PC-3 (cell line): ENCODE data around the gene OR11L1. TPM values are rescaled to one million over a fixed set of nuclear protein-coding genes. Genes with fewer than 3 reads are reported as not detected.

ENCODE experiments used
- ATAC-seq: fragments of 200-7000 bp; cut with Tn5 transposase; 2 replicates; pipeline ENCODE4 v1.9.1; 2020; ENCODE audit warnings: mild to moderate bottlenecking, moderate library complexity
- BruUV-seq: library from RNA; stranded (reverse); fragments of 400-500 nt; replicated peaks from 2 replicates; lab custom pipeline; 2021; lab: Mats Ljungman, UMichigan
- CTCF ChIA-PET: fragments of 300-600 bp; sonication (Branson Sonifier 250); formaldehyde crosslinking; loops from one replicate; lab custom pipeline; 2022; ENCODE audit warnings: antibody characterized with exemption; lab: Charles Lee
- POLR2A ChIA-PET: fragments of 300-600 bp; sonication (Branson Sonifier 250); formaldehyde crosslinking; loops from one replicate; lab custom pipeline; 2022; ENCODE audit warnings: antibody characterized with exemption; ENCODE audit not compliant: unreplicated experiment; lab: Charles Lee
- DNase-seq: peaks from one replicate; pipeline ENCODE4 v3.0.0-alpha.2; 2015
- H2AFZ ChIP-seq: fragments of 300-600 bp; sonication (generic); 2 replicates; pipeline ENCODE4 v1.6.0; 2016; ENCODE audit warnings: antibody characterized with exemption, low read length
- H3F3A ChIP-seq: fragments of 300-600 bp; sonication (generic); one replicate; pipeline ENCODE4 v1.6.0; 2017; ENCODE audit warnings: antibody characterized with exemption, low read length, control low read depth, mild to moderate bottlenecking; ENCODE audit not compliant: unreplicated experiment
- H3K27ac ChIP-seq: fragments of 300-600 bp; sonication (generic); 2 replicates; pipeline ENCODE4 v1.5.1; 2016; ENCODE audit warnings: mild to moderate bottlenecking, low read length
- H3K27me3 ChIP-seq: fragments of 300-600 bp; sonication (generic); 2 replicates; pipeline ENCODE4 v1.6.1; 2016; ENCODE audit warnings: low read length, mixed read lengths
- H3K36me3 ChIP-seq: fragments of 300-600 bp; sonication (generic); 2 replicates; pipeline ENCODE4 v1.6.1; 2016; ENCODE audit warnings: low read depth, mixed run types, low read length, mixed read lengths
- H3K4me1 ChIP-seq: fragments of 300-600 bp; sonication (generic); 2 replicates; pipeline ENCODE4 v1.5.1; 2016; ENCODE audit warnings: low read length; ENCODE audit not compliant: insufficient read depth
- H3K4me2 ChIP-seq: fragments of 300-600 bp; sonication (generic); 2 replicates; pipeline ENCODE4 v1.6.0; 2016; ENCODE audit warnings: low read length
- H3K4me3 ChIP-seq: fragments of 300-600 bp; sonication (generic); 2 replicates; pipeline ENCODE4 v1.5.1; 2016; ENCODE audit warnings: mild to moderate bottlenecking, low read length, mixed read lengths
- H3K79me2 ChIP-seq: fragments of 300-600 bp; sonication (generic); 2 replicates; pipeline ENCODE4 v1.6.1; 2017; ENCODE audit warnings: low read length, mixed read lengths
- H3K9ac ChIP-seq: fragments of 300-600 bp; sonication (generic); 2 replicates; pipeline ENCODE4 v1.6.0; 2016; ENCODE audit warnings: mild to moderate bottlenecking, low read length
- H3K9me2 ChIP-seq: fragments of 300-600 bp; sonication (generic); replicated peaks from 2 replicates; pipeline ENCODE4 v1.6.1; 2016; ENCODE audit warnings: mixed run types, low read length, mixed read lengths
- H3K9me3 ChIP-seq: fragments of 300-600 bp; sonication (generic); 2 replicates; pipeline ENCODE4 v1.6.1; 2016; ENCODE audit warnings: low read length, mixed read lengths
- H4K20me1 ChIP-seq: fragments of 300-600 bp; sonication (generic); 2 replicates; pipeline ENCODE4 v1.6.1; 2016; ENCODE audit warnings: low read length, mixed read lengths
- CTCF ChIP-seq: fragments of 300-600 bp; sonication (generic); conservative IDR thresholded peaks from 2 replicates; pipeline ENCODE4 v1.5.1; 2017; ENCODE audit warnings: antibody characterized with exemption, low read depth, mild to moderate bottlenecking, low read length
- EZH2 ChIP-seq: fragments of 300-600 bp; sonication (generic); IDR thresholded peaks from one replicate; pipeline ENCODE4 v1.6.1; 2017; ENCODE audit warnings: antibody characterized with exemption, mild to moderate bottlenecking, low read length; ENCODE audit not compliant: unreplicated experiment
- EZH2phosphoT487 ChIP-seq: fragments of 300-600 bp; sonication (generic); IDR thresholded peaks from 2 replicates; pipeline ENCODE4 v1.6.1; 2018; ENCODE audit warnings: mild to moderate bottlenecking, antibody characterized with exemption, low read length, borderline replicate concordance
- intact Hi-C: fragments of 100-400 bp; cut with micrococcal nuclease; formaldehyde crosslinking; loops from 2 replicates; pipeline ENCODE4 v1.9.0; 2023
- total RNA-seq: library from RNA; depleted of rRNA; stranded (reverse); fragments of >200 nt; gene quantifications from 2 replicates; pipeline ENCODE4 v1.2.3, GENCODE V29; 2014

Gene OR11L1
- total RNA-seq, 1 experiment from 2014 or later: not detected

GRCh38 chr1:247848346-247848745 lies 6.7 kb upstream of the OR11L1 start:
- Histone ChIP-seq H3K27me3 (no peaks in the 10 kb centered on the region), H3K9ac (no peak overlapping the region), H3F3A (no peaks in the 10 kb centered on the region), H3K27ac (no peak overlapping the region), H3K79me2 (no peaks in the 10 kb centered on the region), H3K4me3 (no peak overlapping the region), H3K9me3 (no peaks in the 10 kb centered on the region), H3K9me2 (no peaks in the 10 kb centered on the region), H3K4me1 (peaks cover 12% of the 10 kb centered on the region), H3K4me2 (no peak overlapping the region), H4K20me1 (no peaks in the 10 kb centered on the region), H2AFZ (no peak overlapping the region), H3K36me3 (no peaks in the 10 kb centered on the region)
- no peak for ATAC-seq
- DNase-seq: no peak
- TF ChIP-seq CTCF (no peak), EZH2phosphoT487 (no peak), EZH2 (no peak)
- intact Hi-C loops: loop anchor here (2.0 kb wide), 1 partner anchor 20 kb away; no protein-coding TSS in a partner anchor
- CTCF ChIA-PET: no interaction called here
- POLR2A ChIA-PET: no interaction called here
- BruUV-seq: no TSS peak

GRCh38 chr1:247845693-247846017 lies 4.0 kb upstream of the OR11L1 start:
- ChIA-PET CTCF (no interaction called here), POLR2A (no interaction called here)
- Histone ChIP-seq H4K20me1 (no peaks in the 10 kb centered on the region), H3K4me1 (peaks cover 9% of the 10 kb centered on the region), H3K9ac (no peak overlapping the region), H3K4me2 (no peak overlapping the region), H3K36me3 (no peaks in the 10 kb centered on the region), H3K27ac (no peak overlapping the region), H3K9me3 (no peaks in the 10 kb centered on the region), H3K4me3 (no peak overlapping the region), H3K79me2 (no peaks in the 10 kb centered on the region), H3F3A (no peaks in the 10 kb centered on the region), H3K9me2 (no peaks in the 10 kb centered on the region), H2AFZ (no peak overlapping the region), H3K27me3 (no peaks in the 10 kb centered on the region)
- ATAC-seq (no peak), DNase-seq (no peak)
- intact Hi-C loops: no loop called here
- no TSS peak for BruUV-seq
- no peak for TF ChIP-seq EZH2phosphoT487
- no peak for TF ChIP-seq EZH2
- no peak for TF ChIP-seq CTCF

GRCh38 chr1:247845011-247845692 lies 3.5 kb upstream of the OR11L1 start:
- ChIA-PET CTCF (no interaction called here), POLR2A (no interaction called here)
- ATAC-seq (no peak), DNase-seq (no peak)
- Histone ChIP-seq H3K79me2 (no peaks in the 10 kb centered on the region), H3K27ac (no peak overlapping the region), H3K36me3 (no peaks in the 10 kb centered on the region), H3K9me3 (no peaks in the 10 kb centered on the region), H3K27me3 (no peaks in the 10 kb centered on the region), H3K9ac (no peak overlapping the region), H3F3A (no peaks in the 10 kb centered on the region), H3K4me2 (no peak overlapping the region), H3K9me2 (no peaks in the 10 kb centered on the region), H3K4me1 (peaks cover 5% of the 10 kb centered on the region), H2AFZ (no peak overlapping the region), H4K20me1 (no peaks in the 10 kb centered on the region), H3K4me3 (no peak overlapping the region)
- intact Hi-C loops: no loop called here
- TF ChIP-seq CTCF (no peak), EZH2 (no peak), EZH2phosphoT487 (no peak)
- no TSS peak for BruUV-seq
